GM18517 (cell line): Measurements from ENCODE around the gene MAD1L1.
"Not testable (repeated sequence)": the region's sequence is repeated elsewhere in the genome, so short reads cannot be mapped to it uniquely, and the experiment has no call there.

Experiments used
- ATAC-seq: cut with Tn5 transposase; IDR thresholded peaks from one replicate; pipeline ENCODE4 v1.9.1; 2021; ENCODE audit warnings: mild to moderate bottlenecking, moderate library complexity; ENCODE audit not compliant: unreplicated experiment

Gene MAD1L1

GRCh38 chr7:1978656-1979590 lies 253.8 kb downstream of the MAD1L1 start:
- no peak for ATAC-seq

- ATAC-seq = no peak
These were observed 254.8 kb downstream of the MAD1L1 start for GRCh38 chr7:1977876-1978441.

- no peak for ATAC-seq
These were observed 255.5 kb downstream of the MAD1L1 start for GRCh38 chr7:1977059-1977875.

- ATAC-seq = not testable (repeated sequence)
These were observed 256.2 kb downstream of the MAD1L1 start for GRCh38 chr7:1976521-1976920.

- no peak for ATAC-seq
These were observed 257.2 kb downstream of the MAD1L1 start for GRCh38 chr7:1975581-1975980.

- ATAC-seq = no peak
These were observed 257.6 kb downstream of the MAD1L1 start for GRCh38 chr7:1975179-1975578.

GRCh38 chr7:1974290-1975101 lies 258.2 kb downstream of the MAD1L1 start:
- no peak for ATAC-seq

- ATAC-seq = no peak
These were observed 259.2 kb downstream of the MAD1L1 start for GRCh38 chr7:1973321-1974251.

- ATAC-seq = no peak
These were observed 260.0 kb downstream of the MAD1L1 start for GRCh38 chr7:1972744-1973143.

GRCh38 chr7:1971946-1972654 lies 260.6 kb downstream of the MAD1L1 start:
- ATAC-seq = no peak

- ATAC-seq = no peak
These were observed 261.9 kb downstream of the MAD1L1 start for GRCh38 chr7:1970895-1971294.

GRCh38 chr7:1970285-1970660 lies 262.5 kb downstream of the MAD1L1 start:
- not testable (repeated sequence) for ATAC-seq

- no peak for ATAC-seq
These were observed 263.1 kb downstream of the MAD1L1 start for GRCh38 chr7:1969459-1970284.

- no peak for ATAC-seq
These were observed 264.2 kb downstream of the MAD1L1 start for GRCh38 chr7:1968397-1969111.

GRCh38 chr7:1967512-1968396 lies 265.0 kb downstream of the MAD1L1 start:
- no peak for ATAC-seq

GRCh38 chr7:1966631-1967200 lies 266.0 kb downstream of the MAD1L1 start:
- no peak for ATAC-seq
